ENCODE measurements around the gene SLC25A13.

The SLC25A13 gene

GRCh38 chr7:96177353-96177752 lies 144.5 kb downstream of the SLC25A13 start:
- CTCF ChIA-PET: no interaction called here
- no peak for TF ChIP-seq CTCF (IDR thresholded peaks at IDR 0.05; ENCODE audit: insufficient read depth, low read length, missing control alignments)
- POLR2A ChIA-PET: no interaction called here
- no peak for DNase-seq (ENCODE audit: low read depth, low spot score)
- no peak overlapping the region for H3K4me3 ChIP-seq (ENCODE audit: low read depth, low read length)

- ChIA-PET POLR2A (no interaction called here), CTCF (no interaction called here)
- H3K4me3 ChIP-seq (ENCODE audit: low read depth, low read length): no peak overlapping the region
- TF ChIP-seq CTCF (IDR thresholded peaks at IDR 0.05; ENCODE audit: insufficient read depth, low read length, missing control alignments): no peak
- no peak for DNase-seq (ENCODE audit: low read depth, low spot score)
Observed at GRCh38 chr7:96174812-96175211, 147.1 kb downstream of the SLC25A13 start.

GRCh38 chr7:96173781-96174180 lies 148.1 kb downstream of the SLC25A13 start:
- no peak for DNase-seq (ENCODE audit: low read depth, low spot score)
- no peak for TF ChIP-seq CTCF (IDR thresholded peaks at IDR 0.05; ENCODE audit: insufficient read depth, low read length, missing control alignments)
- H3K4me3 ChIP-seq (ENCODE audit: low read depth, low read length): no peak overlapping the region
- CTCF ChIA-PET: no interaction called here
- POLR2A ChIA-PET: no interaction called here

- H3K4me3 ChIP-seq (ENCODE audit: low read depth, low read length): no peak overlapping the region
- ChIA-PET CTCF (interaction anchor here (1.5 kb wide), 1 partner anchor 858 kb away, joined by 3 read pairs; no protein-coding TSS in a partner anchor), POLR2A (no interaction called here)
- no peak for DNase-seq (ENCODE audit: low read depth, low spot score)
- no peak for TF ChIP-seq CTCF (IDR thresholded peaks at IDR 0.05; ENCODE audit: insufficient read depth, low read length, missing control alignments)
Observed at GRCh38 chr7:96169439-96169838, 152.5 kb downstream of the SLC25A13 start.

- CTCF ChIA-PET: no interaction called here
Observed at GRCh38 chr7:96167424-96167823, 154.5 kb downstream of the SLC25A13 start.

GRCh38 chr7:96161897-96162296 lies 160.0 kb downstream of the SLC25A13 start:
- no peak overlapping the region for H3K4me3 ChIP-seq (ENCODE audit: low read depth, low read length)
- no peak for TF ChIP-seq CTCF (IDR thresholded peaks at IDR 0.05; ENCODE audit: insufficient read depth, low read length, missing control alignments)
- CTCF ChIA-PET: no interaction called here
- no peak for DNase-seq (ENCODE audit: low read depth, low spot score)
- POLR2A ChIA-PET: no interaction called here

More at GRCh38 chr7:96167424-96167823, 154.5 kb downstream of the SLC25A13 start:
- TF ChIP-seq CTCF (IDR thresholded peaks at IDR 0.05; ENCODE audit: insufficient read depth, low read length, missing control alignments): no peak
- DNase-seq (ENCODE audit: low read depth, low spot score): no peak
- POLR2A ChIA-PET: no interaction called here
- H3K4me3 ChIP-seq (ENCODE audit: low read depth, low read length): no peak overlapping the region
